SK-N-MC (cell line): ENCODE data around the gene SNX17.

Source experiments
- EZH2 ChIP-seq: fragments of 200-600 bp; sonication (generic); IDR thresholded peaks from one replicate; pipeline ENCODE4 v1.6.1; 2017; ENCODE audit warnings: antibody characterized with exemption
- FOXP2 ChIP-seq: optimal IDR thresholded peaks from 2 replicates; pipeline ENCODE3; 2011; ENCODE audit warnings: mild to moderate bottlenecking, moderate library complexity; ENCODE audit not compliant: insufficient read depth; ENCODE audit errors: extremely low read length, control extremely low read depth
- POLR2AphosphoS5 ChIP-seq: IDR thresholded peaks from 2 replicates; pipeline ENCODE4 v1.6.1; 2012; ENCODE audit warnings: mild to moderate bottlenecking, low read depth, low read length, borderline replicate concordance

DNA sequence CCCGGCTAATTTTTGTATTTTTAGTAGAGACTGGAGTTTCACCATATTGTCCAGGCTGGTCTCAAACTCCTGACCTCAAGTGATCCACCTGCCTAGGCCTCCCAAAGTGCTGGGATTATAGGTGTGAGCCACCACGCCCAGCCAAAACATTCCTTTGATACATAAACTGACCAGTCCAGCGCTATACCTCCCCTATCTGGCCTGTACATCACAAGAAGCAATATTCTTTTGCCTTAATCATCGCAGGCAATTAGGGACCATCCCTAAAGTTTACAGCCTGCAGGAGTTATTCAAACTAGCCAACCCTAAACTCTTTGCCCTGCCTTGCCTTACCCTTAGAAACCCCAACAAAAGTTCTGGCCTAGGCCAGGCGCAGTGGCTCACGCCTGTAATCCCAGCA, 45.7 kb downstream of the SNX17 start:
- TF ChIP-seq EZH2 (no peak), POLR2AphosphoS5 (no peak), FOXP2 (no peak)
